Smooth muscle cell (in vitro differentiated cells): ENCODE measurements around the gene SLC4A5. TPM values are rescaled to one million over a fixed set of nuclear protein-coding genes. Genes with fewer than 3 reads are reported as not detected.
A peak's percentile ranks its signal among the peaks of the same experiment; 100 is the strongest.

Experiments
- DNase-seq: peaks from one replicate; lab custom pipeline; 2025; ENCODE audit not compliant: unreplicated experiment; lab: John Stamatoyannopoulos, UW
- H2AFZ ChIP-seq: fragments of 200-600 bp; sonication (generic); 2 replicates; pipeline ENCODE4 v1.6.0; 2016; ENCODE audit warnings: antibody characterized with exemption, low read depth, mild to moderate bottlenecking
- H3F3A ChIP-seq: fragments of 200-600 bp; sonication (generic); 2 replicates; pipeline ENCODE4 v1.6.0; 2017; ENCODE audit warnings: antibody characterized with exemption, low read depth
- H3K27ac ChIP-seq: fragments of 200-600 bp; sonication (generic); 2 replicates; pipeline ENCODE4 v1.5.1; 2016; ENCODE audit warnings: low read depth, mild to moderate bottlenecking
- H3K27me3 ChIP-seq: fragments of 200-600 bp; sonication (generic); 2 replicates; pipeline ENCODE4 v1.6.1; 2016; ENCODE audit warnings: low read depth, mild to moderate bottlenecking
- H3K36me3 ChIP-seq: fragments of 200-600 bp; sonication (generic); 2 replicates; pipeline ENCODE4 v1.5.1; 2016; ENCODE audit warnings: low read depth
- H3K4me1 ChIP-seq: fragments of 200-600 bp; sonication (generic); 2 replicates; pipeline ENCODE4 v1.5.1; 2016; ENCODE audit warnings: low read depth
- H3K4me2 ChIP-seq: fragments of 200-600 bp; sonication (generic); 2 replicates; pipeline ENCODE4 v1.6.0; 2016; ENCODE audit warnings: mild to moderate bottlenecking
- H3K4me3 ChIP-seq: fragments of 200-600 bp; sonication (generic); 2 replicates; pipeline ENCODE4 v1.5.1; 2016; ENCODE audit warnings: mild to moderate bottlenecking
- H3K79me2 ChIP-seq: fragments of 200-600 bp; sonication (generic); 2 replicates; pipeline ENCODE4 v1.6.0; 2016; ENCODE audit warnings: low read depth, mild to moderate bottlenecking
- H3K9ac ChIP-seq: fragments of 200-600 bp; sonication (generic); 2 replicates; pipeline ENCODE4 v1.6.0; 2016; ENCODE audit warnings: low read depth
- H3K9me3 ChIP-seq: fragments of 200-600 bp; sonication (generic); replicated peaks from 2 replicates; pipeline ENCODE4 v1.5.1; 2016; ENCODE audit warnings: low read depth
- H4K20me1 ChIP-seq: fragments of 200-600 bp; sonication (generic); 2 replicates; pipeline ENCODE4 v1.6.0; 2016; ENCODE audit warnings: low read depth
- WGBS: methylation state at CpG from one replicate; pipeline ENCODE4 v1.1.7; 2016; ENCODE audit warnings: low lambda C conversion rate; 5-methylcytosine and 5-hydroxymethylcytosine counted together
- polyA plus RNA-seq: library from polyadenylated mRNA; unstranded; fragments of >200 nt; fragmentation: Nextera tagmentation; extraction: Ambion mirVana; gene quantifications from 2 replicates; pipeline ENCODE4 v1.2.1, GENCODE V29; 2016
- total RNA-seq: library from RNA; depleted of rRNA; stranded (reverse); fragments of >200 nt; gene quantifications from 2 replicates; pipeline ENCODE4 v1.2.3, GENCODE V29; 2014
- TF ChIP-seq, protein P1 (sequence below): fragments of 200-600 bp; sonication (generic); IDR thresholded peaks from 2 replicates; pipeline ENCODE4 v1.5.1; 2017; ENCODE audit warnings: borderline replicate concordance, mild to moderate bottlenecking, antibody characterized with exemption; ENCODE audit not compliant: insufficient read depth, poor library complexity, severe bottlenecking

Gene SLC4A5
- total and polyA plus RNA-seq, 2 experiments from 2014 or later: 0.46 to 0.99 TPM

DNA sequence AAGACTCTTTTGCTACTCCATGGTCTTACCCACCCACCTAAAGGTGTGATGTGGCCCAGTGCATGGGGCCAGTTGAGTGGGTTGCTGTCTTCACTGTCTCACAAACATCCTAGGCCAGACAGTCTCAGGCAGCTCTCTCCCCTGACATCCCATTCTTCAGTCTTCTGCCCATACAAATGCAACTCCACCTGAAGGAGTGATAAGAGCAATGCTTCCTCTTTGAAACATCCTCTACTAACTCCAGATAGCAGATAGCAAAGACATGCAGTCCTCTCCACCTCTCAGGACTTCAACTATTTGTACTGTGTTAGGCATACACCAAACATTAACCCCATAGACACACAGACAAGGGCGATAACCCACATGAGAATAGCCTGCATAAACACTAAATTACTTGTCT, 73.5 kb downstream of the SLC4A5 start:
- H3K27me3 ChIP-seq: peaks cover 9% of the 10 kb centered on the region
- DNase-seq: no peak
- H3K9me3 ChIP-seq: no peaks in the 10 kb centered on the region
- no peaks in the 10 kb centered on the region for H3F3A ChIP-seq
- TF ChIP-seq, protein P1, sequence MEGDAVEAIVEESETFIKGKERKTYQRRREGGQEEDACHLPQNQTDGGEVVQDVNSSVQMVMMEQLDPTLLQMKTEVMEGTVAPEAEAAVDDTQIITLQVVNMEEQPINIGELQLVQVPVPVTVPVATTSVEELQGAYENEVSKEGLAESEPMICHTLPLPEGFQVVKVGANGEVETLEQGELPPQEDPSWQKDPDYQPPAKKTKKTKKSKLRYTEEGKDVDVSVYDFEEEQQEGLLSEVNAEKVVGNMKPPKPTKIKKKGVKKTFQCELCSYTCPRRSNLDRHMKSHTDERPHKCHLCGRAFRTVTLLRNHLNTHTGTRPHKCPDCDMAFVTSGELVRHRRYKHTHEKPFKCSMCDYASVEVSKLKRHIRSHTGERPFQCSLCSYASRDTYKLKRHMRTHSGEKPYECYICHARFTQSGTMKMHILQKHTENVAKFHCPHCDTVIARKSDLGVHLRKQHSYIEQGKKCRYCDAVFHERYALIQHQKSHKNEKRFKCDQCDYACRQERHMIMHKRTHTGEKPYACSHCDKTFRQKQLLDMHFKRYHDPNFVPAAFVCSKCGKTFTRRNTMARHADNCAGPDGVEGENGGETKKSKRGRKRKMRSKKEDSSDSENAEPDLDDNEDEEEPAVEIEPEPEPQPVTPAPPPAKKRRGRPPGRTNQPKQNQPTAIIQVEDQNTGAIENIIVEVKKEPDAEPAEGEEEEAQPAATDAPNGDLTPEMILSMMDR: no peak
- 97% methylated on average over 1 of the region's 1 CpG for WGBS
- H3K4me1 ChIP-seq: no peaks in the 10 kb centered on the region
- H3K27ac ChIP-seq: no peak overlapping the region
- H3K36me3 ChIP-seq: no peaks in the 10 kb centered on the region
- no peak overlapping the region for H2AFZ ChIP-seq
- H3K4me3 ChIP-seq: no peak overlapping the region
- no peak overlapping the region for H3K4me2 ChIP-seq
- no peak overlapping the region for H3K9ac ChIP-seq
- H3K79me2 ChIP-seq: no peaks in the 10 kb centered on the region
- no peaks in the 10 kb centered on the region for H4K20me1 ChIP-seq

DNA sequence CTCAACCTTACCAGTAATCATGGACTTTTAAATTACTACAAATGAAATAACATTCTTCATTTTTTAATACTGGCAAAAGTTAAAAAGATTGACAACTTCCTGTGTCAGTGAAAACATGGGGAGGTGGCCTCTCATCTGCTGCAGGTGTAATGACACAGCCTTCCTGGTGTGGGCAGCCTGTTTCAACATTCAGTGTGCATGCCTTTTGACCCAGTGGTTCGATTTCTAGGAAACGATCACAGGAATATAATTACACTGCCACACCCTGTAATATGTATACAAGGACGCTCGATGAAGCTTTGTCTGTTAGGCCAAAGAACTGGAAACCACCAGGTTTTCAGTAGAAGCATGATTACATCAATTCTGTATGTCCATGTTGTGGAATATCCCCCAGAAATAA, 76.1 kb downstream of the SLC4A5 start:
- no peaks in the 10 kb centered on the region for H3K4me1 ChIP-seq
- H3K4me2 ChIP-seq: no peak overlapping the region
- WGBS: 73% methylated on average over 4 of the region's 4 CpGs
- H3K9ac ChIP-seq: no peak overlapping the region
- TF ChIP-seq, protein P1: peak; percentile 3
- no peak overlapping the region for H3K27ac ChIP-seq
- H3F3A ChIP-seq: no peaks in the 10 kb centered on the region
- H3K36me3 ChIP-seq: no peaks in the 10 kb centered on the region
- no peaks in the 10 kb centered on the region for H4K20me1 ChIP-seq
- DNase-seq: no peak
- H3K4me3 ChIP-seq: no peak overlapping the region
- H3K9me3 ChIP-seq: no peaks in the 10 kb centered on the region
- H3K27me3 ChIP-seq: peaks cover 9% of the 10 kb centered on the region
- H2AFZ ChIP-seq: no peak overlapping the region
- H3K79me2 ChIP-seq: no peaks in the 10 kb centered on the region

DNA sequence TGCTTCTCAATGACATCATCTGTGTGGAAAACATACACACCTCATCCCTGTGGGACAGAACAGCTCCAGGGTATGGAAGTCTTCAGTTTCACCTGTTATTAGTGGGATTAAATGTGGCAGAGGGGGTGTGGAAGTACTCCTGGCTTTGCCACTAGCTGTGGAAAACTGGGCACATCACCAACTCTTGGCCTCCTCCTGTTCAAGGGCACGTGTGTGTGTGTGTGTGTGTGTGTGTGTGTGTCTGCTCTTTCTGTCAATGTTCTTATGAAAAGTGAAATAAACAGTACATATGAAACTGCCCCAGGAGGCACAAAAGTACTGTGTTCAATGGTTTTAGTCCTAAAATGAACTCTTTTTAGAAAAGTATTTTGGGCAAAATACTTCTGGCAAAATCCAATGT, 78.9 kb downstream of the SLC4A5 start:
- no peak overlapping the region for H3K9ac ChIP-seq
- TF ChIP-seq, protein P1: no peak
- DNase-seq: no peak
- H3K4me3 ChIP-seq: no peak overlapping the region
- no peak overlapping the region for H3K4me2 ChIP-seq
- no peaks in the 10 kb centered on the region for H3K36me3 ChIP-seq
- H2AFZ ChIP-seq: no peak overlapping the region
- H3K27me3 ChIP-seq: peaks cover 3% of the 10 kb centered on the region
- H4K20me1 ChIP-seq: no peaks in the 10 kb centered on the region
- WGBS: 68% methylated on average over 1 of the region's 1 CpG
- no peak overlapping the region for H3K27ac ChIP-seq
- H3F3A ChIP-seq: no peaks in the 10 kb centered on the region
- H3K79me2 ChIP-seq: no peaks in the 10 kb centered on the region
- H3K4me1 ChIP-seq: no peaks in the 10 kb centered on the region
- H3K9me3 ChIP-seq: no peaks in the 10 kb centered on the region

DNA sequence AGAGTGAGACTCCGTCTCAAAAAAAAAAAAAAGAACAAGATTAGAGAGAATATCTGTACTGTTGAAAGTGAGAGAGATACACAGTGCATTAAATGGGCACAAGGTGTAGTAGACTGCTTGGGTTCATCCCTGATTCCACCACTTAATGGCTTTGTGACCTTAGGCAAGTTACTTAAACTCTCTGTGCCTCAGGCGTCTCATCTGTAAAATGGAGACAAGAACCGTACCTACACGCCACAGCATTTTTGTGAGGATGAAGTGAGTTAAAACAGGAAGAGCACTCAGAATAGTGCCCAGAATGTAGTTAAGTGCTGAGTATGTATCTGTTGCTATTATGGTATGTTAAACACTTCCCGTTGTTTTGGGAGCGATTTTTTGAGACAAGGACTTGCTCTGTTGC, 80.5 kb downstream of the SLC4A5 start:
- H4K20me1 ChIP-seq: no peaks in the 10 kb centered on the region
- H3K79me2 ChIP-seq: no peaks in the 10 kb centered on the region
- H3K27me3 ChIP-seq: no peaks in the 10 kb centered on the region
- 97% methylated on average over 6 of the region's 6 CpGs for WGBS
- H3K27ac ChIP-seq: no peak overlapping the region
- no peaks in the 10 kb centered on the region for H3K9me3 ChIP-seq
- TF ChIP-seq, protein P1: no peak
- no peaks in the 10 kb centered on the region for H3K36me3 ChIP-seq
- H3K4me1 ChIP-seq: no peaks in the 10 kb centered on the region
- H3K4me2 ChIP-seq: no peak overlapping the region
- H3K9ac ChIP-seq: no peak overlapping the region
- no peak overlapping the region for H3K4me3 ChIP-seq
- no peak overlapping the region for H2AFZ ChIP-seq
- DNase-seq: no peak
- no peaks in the 10 kb centered on the region for H3F3A ChIP-seq
